DND-41 (cell line): ENCODE data around the gene RNF150.

Experiments used
- EZH2 ChIP-seq: IDR thresholded peaks from 3 replicates; pipeline ENCODE4 v1.6.1; 2012; ENCODE audit warnings: borderline replicate concordance, low read depth, mild to moderate bottlenecking, moderate library complexity, low read length, inconsistent platforms; ENCODE audit not compliant: severe bottlenecking
- TF ChIP-seq, protein P1 (sequence below): IDR thresholded peaks from 2 replicates; pipeline ENCODE4 v1.5.1; 2012; ENCODE audit warnings: borderline replicate concordance, low read length, moderate library complexity, mild to moderate bottlenecking; ENCODE audit not compliant: poor library complexity, severe bottlenecking; ENCODE audit errors: extremely low read depth

DNA sequence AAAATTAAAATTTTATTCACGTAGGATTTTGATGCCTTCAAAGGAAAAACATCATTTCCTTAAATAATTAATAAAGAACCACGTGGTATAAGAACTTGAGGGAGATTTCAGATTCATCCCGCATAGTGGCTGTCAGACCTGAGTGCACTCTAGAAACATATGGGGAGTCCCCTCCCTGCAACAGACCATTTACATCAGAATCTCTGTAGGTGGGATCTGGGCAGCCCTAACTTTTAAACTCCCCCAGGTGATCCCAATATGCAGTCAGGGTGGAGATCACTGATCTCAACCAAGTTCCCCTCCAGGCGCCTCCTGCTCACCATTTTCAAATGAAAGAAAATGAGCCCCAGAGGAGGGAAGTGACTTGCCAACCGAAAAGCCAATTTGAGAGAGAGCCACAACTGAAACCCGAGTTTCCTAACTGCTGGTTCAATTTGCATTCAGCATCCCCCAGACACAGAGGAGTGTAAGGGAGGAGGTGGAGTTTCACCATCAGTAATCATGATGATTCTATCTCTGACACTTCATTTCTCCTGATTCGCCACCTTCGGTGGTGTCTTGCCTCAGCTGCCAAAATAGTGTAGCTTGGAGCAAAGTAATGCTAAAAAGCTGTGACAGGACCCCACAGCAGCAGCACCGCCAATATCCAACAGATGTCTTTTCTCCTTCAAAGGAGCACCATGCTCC is 11.4 kb downstream of the RNF150 start:
- TF ChIP-seq, protein P1, sequence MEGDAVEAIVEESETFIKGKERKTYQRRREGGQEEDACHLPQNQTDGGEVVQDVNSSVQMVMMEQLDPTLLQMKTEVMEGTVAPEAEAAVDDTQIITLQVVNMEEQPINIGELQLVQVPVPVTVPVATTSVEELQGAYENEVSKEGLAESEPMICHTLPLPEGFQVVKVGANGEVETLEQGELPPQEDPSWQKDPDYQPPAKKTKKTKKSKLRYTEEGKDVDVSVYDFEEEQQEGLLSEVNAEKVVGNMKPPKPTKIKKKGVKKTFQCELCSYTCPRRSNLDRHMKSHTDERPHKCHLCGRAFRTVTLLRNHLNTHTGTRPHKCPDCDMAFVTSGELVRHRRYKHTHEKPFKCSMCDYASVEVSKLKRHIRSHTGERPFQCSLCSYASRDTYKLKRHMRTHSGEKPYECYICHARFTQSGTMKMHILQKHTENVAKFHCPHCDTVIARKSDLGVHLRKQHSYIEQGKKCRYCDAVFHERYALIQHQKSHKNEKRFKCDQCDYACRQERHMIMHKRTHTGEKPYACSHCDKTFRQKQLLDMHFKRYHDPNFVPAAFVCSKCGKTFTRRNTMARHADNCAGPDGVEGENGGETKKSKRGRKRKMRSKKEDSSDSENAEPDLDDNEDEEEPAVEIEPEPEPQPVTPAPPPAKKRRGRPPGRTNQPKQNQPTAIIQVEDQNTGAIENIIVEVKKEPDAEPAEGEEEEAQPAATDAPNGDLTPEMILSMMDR: no peak
- no peak for TF ChIP-seq EZH2
